Measurements from ENCODE around the gene TJP3. TPM values are rescaled to one million over a fixed set of nuclear protein-coding genes. Genes with fewer than 3 reads are reported as not detected.

Gene TJP3
- total and polyA plus RNA-seq, 4 donors = 18.4 to 57.8 (median 49.6) TPM

DNA sequence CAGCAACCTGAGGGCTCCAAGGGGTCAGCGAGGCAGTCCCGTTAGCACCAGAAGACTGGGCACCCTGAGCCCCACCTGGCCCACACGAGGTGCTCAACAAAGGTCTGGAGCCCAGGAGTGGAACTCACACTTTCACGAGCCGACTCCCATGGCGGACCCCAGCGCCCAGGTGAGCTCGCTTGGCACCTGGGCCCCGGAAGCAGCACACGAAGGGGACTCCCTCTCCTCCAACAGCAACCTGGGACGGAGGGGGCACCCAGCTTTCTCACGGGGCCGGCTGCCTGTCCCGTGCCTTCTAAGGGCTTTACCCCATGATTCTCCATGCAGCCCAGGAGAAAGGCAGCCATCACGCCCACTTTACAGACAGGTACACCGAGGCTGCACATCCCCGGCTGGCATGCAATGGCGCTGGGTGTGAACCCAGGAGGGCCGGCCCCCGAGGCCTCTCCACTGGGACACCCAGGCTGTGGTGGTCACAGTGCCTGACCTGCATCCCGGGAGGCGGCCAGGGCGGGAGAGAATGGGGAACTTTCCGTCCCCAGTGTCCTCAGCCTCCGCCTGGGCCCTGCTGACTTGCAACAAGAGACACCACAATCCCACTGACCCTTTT, 13.0 kb upstream of the TJP3 start:
- TF ChIP-seq, protein P1, sequence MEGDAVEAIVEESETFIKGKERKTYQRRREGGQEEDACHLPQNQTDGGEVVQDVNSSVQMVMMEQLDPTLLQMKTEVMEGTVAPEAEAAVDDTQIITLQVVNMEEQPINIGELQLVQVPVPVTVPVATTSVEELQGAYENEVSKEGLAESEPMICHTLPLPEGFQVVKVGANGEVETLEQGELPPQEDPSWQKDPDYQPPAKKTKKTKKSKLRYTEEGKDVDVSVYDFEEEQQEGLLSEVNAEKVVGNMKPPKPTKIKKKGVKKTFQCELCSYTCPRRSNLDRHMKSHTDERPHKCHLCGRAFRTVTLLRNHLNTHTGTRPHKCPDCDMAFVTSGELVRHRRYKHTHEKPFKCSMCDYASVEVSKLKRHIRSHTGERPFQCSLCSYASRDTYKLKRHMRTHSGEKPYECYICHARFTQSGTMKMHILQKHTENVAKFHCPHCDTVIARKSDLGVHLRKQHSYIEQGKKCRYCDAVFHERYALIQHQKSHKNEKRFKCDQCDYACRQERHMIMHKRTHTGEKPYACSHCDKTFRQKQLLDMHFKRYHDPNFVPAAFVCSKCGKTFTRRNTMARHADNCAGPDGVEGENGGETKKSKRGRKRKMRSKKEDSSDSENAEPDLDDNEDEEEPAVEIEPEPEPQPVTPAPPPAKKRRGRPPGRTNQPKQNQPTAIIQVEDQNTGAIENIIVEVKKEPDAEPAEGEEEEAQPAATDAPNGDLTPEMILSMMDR (IDR thresholded peaks at IDR 0.05; ENCODE audit: control extremely low read depth, extremely low read depth) = no peak
- Histone ChIP-seq H3K27ac (ENCODE audit: low read depth in 1 of 2, low read length in 1 of 2) (no peak overlapping the region), H3K36me3 (ENCODE audit: control insufficient read depth in 4 of 4, insufficient read depth in 4 of 4, low read length in 4 of 4) (peaks cover 0 to 10% (median 3%) of the 10 kb centered on the region in 4 donors), H3K4me3 (no peak overlapping the region), H3K4me1 (ENCODE audit: control insufficient read depth in 5 of 5, insufficient read depth in 5 of 5, low read length in 5 of 5) (peaks cover 0 to 10% (median 0%) of the 10 kb centered on the region in 5 donors), H3K9ac (ENCODE audit: insufficient read depth in 1 of 2, low read length in 2 of 2) (no peak overlapping the region), H3K9me3 (ENCODE audit: control insufficient read depth in 4 of 4, insufficient read depth in 3 of 4, low read length in 3 of 4) (peaks cover 0 to 3% (median 0%) of the 10 kb centered on the region in 4 donors), H3K27me3 (ENCODE audit: control insufficient read depth in 3 of 3, insufficient read depth in 3 of 3, low read length in 2 of 3) (no peaks in the 10 kb centered on the region)
- WGBS, 2 donors = 95 to 96% methylated on average over 25 of the region's 25 CpGs
- ATAC-seq (ENCODE audit: insufficient read depth, low FRiP score) = no peak
- DNase-seq = no peak

GRCh38 chr19:3695986-3696659, 12.1 kb upstream of the TJP3 start:
- Histone ChIP-seq H3K4me3 (no peak overlapping the region), H3K36me3 (ENCODE audit: control insufficient read depth in 4 of 4, insufficient read depth in 4 of 4, low read length in 4 of 4) (peaks cover 0 to 7% (median under 1%) of the 10 kb centered on the region in 4 donors), H3K27ac (ENCODE audit: low read depth in 1 of 2, low read length in 1 of 2) (no peak overlapping the region), H3K4me1 (ENCODE audit: control insufficient read depth in 5 of 5, insufficient read depth in 5 of 5, low read length in 5 of 5) (peaks cover 0 to 10% (median 0%) of the 10 kb centered on the region in 5 donors), H3K9me3 (ENCODE audit: control insufficient read depth in 4 of 4, insufficient read depth in 3 of 4, low read length in 3 of 4) (no peaks in the 10 kb centered on the region), H3K27me3 (ENCODE audit: control insufficient read depth in 3 of 3, insufficient read depth in 3 of 3, low read length in 2 of 3) (no peaks in the 10 kb centered on the region), H3K9ac (ENCODE audit: insufficient read depth in 1 of 2, low read length in 2 of 2) (no peak overlapping the region)
- ATAC-seq (ENCODE audit: insufficient read depth, low FRiP score) (no peak), DNase-seq (no peak)
- 84 to 89% methylated on average over 22 to 23 of the region's 23 CpGs for WGBS, 2 donors
- TF ChIP-seq, protein P1 (IDR thresholded peaks at IDR 0.05; ENCODE audit: control extremely low read depth, extremely low read depth) = no peak

DNA sequence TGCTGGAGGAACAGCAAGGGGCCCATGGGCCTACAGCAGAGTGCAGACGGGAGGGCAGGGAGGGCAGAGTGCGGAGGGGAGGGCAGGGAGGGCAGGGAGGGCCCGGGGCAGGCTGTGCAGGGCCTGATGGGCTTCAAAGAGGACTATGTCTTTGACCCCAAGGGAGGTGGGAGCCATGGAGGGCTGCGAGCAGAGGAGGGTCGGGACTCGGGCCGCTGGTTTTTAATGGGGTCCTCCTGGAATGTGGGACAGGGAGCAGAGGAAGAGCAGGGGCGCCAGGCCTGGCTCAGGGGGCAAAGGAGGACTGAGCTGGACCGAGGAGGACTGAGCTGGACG, 11.6 kb upstream of the TJP3 start:
- H3K27ac ChIP-seq (ENCODE audit: low read depth in 1 of 2, low read length in 1 of 2) = no peak overlapping the region
- TF ChIP-seq, protein P1 (IDR thresholded peaks at IDR 0.05; ENCODE audit: control extremely low read depth, extremely low read depth) = no peak
- WGBS, 2 donors = 93 to 96% methylated on average over 9 to 10 of the region's 10 CpGs
- H3K4me3 ChIP-seq = no peak overlapping the region
- H3K36me3 ChIP-seq (ENCODE audit: control insufficient read depth in 4 of 4, insufficient read depth in 4 of 4, low read length in 4 of 4) = peaks cover 0 to 7% (median 0%) of the 10 kb centered on the region in 4 donors
- no peak for ATAC-seq (ENCODE audit: insufficient read depth, low FRiP score)
- H3K27me3 ChIP-seq (ENCODE audit: control insufficient read depth in 3 of 3, insufficient read depth in 3 of 3, low read length in 2 of 3) = no peaks in the 10 kb centered on the region
- no peaks in the 10 kb centered on the region for H3K9me3 ChIP-seq (ENCODE audit: control insufficient read depth in 4 of 4, insufficient read depth in 3 of 4, low read length in 3 of 4)
- no peak for DNase-seq
- no peak overlapping the region for H3K9ac ChIP-seq (ENCODE audit: insufficient read depth in 1 of 2, low read length in 2 of 2)
- peaks cover 0 to 10% (median 0%) of the 10 kb centered on the region in 5 donors for H3K4me1 ChIP-seq (ENCODE audit: control insufficient read depth in 5 of 5, insufficient read depth in 5 of 5, low read length in 5 of 5)

Data from lung (tissue), 12 donors.